Measurements from ENCODE around the gene DOCK8.
A peak's percentile ranks its signal among the peaks of the same experiment; 100 is the strongest.

The DOCK8 gene

GRCh38 chr9:414595-414994, 199.9 kb downstream of the DOCK8 start:
- DNase-seq (ENCODE audit: low read depth in 2 of 2): no peak

DNA sequence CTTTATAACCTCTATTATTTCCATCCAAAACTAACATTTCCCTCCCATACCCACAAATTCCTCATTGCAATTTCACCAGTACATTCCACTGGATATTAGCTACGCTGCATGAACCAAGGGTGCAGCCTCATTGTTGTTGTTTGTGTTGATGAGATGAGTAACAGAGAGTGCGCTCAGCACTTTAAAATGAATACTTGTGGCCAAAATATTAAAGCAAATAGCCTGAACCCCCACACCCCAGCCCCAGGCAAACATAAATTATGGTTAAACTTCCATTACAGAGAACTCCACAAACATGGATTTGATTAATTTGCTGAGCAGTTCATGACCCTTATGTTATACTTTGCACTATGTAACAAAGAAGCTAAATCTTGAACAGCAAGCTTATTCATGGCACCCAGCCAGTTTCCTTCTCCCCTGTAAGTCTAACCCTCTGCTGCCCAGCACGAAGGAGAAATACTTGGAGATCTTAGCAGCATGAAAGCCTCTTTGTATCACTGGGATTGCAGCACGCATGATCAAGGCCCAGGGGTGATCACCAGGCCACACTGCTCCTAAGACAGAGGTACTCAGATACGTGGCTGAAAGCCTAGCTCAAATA, 205.0 kb downstream of the DOCK8 start:
- DNase-seq (ENCODE audit: low read depth in 2 of 2): no peak

DNA sequence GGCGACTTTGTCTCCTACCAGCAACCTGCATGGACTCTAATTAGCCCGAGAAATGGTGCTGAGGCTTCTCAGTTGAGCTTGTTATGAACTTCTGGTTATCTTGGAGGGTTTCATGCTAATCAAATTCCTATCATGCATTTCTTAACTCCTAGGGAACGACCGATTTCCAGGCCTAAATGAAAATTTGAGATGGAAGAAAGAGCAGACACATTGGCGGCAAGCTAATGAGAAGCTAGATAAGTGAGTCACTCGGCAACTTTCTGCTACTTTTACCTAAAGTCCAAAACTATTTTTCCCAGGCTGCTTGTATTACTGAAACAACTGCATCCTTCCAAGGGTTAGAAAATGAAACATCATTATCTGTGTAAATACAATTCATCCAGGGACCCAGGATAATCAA, 207.2 kb downstream of the DOCK8 start:
- DNase-seq (ENCODE audit: low read depth in 2 of 2): no peak

GRCh38 chr9:426264-426663, 211.6 kb downstream of the DOCK8 start:
- no peak for DNase-seq (ENCODE audit: low read depth in 2 of 2)

DNA sequence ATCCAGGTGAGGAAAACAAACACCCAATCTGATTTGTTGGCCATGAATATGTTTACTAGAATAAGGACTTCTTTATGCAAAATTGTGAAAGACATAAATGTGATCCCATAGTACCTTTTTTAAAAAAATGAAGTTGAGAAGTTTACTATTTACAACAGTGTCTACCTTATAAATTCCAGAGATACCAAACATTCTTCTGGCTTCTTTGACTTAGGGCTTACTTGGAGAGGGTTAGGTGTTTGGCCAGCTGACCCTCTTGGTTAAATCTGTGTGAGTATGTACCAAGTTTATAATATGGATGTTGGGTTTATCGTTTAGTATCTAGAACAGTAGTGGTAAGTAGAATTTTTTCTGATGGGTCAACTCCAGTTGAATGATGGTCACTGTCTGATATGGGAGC, 212.3 kb downstream of the DOCK8 start:
- DNase-seq (ENCODE audit: low read depth in 2 of 2): no peak

- DNase-seq (ENCODE audit: low read depth in 2 of 2): no peak
These were observed 217.0 kb downstream of the DOCK8 start for GRCh38 chr9:431701-432100.

GRCh38 chr9:436482-436881, 221.8 kb downstream of the DOCK8 start:
- no peak for DNase-seq (ENCODE audit: low read depth in 2 of 2)

DNA sequence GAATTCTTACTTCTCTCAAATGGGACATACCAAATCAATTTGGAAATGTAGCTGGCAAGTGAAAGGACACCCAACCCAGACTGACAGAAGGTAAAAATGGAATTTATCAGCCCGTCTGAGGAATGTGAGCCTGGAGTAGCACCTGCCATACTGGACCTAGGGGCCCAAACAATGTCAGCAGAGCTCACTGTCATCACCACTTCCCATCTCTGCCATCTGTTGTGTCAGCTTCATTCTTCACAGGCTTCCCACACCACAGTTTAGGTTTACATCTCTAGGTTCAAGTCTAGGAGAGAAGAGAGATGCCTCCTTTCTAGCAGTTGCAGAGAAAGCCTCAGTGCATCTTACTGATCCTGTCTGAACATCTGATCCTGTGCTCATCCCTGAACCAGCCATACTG, 222.4 kb downstream of the DOCK8 start:
- no peak for DNase-seq (ENCODE audit: low read depth in 2 of 2)

DNA sequence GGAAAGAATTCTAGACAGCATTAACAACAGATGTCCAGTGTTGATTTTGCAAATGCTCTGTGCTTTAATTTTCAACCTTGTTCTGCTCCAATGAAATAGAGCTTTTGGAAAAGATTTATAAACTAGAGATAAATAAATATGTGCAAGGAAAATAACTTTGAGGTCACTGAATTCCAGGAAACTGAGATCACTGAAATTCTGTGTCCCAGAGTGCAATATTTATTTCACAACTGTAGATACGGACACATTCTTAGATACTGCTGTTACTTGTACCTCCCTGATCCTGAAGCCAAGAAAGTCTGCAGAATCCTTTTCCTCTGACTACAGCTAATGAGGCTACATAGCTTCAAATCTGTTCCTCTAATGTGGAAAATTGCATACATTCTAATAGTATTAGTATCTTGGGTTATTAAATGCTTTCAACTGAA, 222.9 kb downstream of the DOCK8 start:
- no peak for DNase-seq (ENCODE audit: low read depth in 2 of 2)

- no peak for DNase-seq (ENCODE audit: low read depth in 2 of 2)
These were observed 223.4 kb downstream of the DOCK8 start for GRCh38 chr9:438066-438465.

DNA sequence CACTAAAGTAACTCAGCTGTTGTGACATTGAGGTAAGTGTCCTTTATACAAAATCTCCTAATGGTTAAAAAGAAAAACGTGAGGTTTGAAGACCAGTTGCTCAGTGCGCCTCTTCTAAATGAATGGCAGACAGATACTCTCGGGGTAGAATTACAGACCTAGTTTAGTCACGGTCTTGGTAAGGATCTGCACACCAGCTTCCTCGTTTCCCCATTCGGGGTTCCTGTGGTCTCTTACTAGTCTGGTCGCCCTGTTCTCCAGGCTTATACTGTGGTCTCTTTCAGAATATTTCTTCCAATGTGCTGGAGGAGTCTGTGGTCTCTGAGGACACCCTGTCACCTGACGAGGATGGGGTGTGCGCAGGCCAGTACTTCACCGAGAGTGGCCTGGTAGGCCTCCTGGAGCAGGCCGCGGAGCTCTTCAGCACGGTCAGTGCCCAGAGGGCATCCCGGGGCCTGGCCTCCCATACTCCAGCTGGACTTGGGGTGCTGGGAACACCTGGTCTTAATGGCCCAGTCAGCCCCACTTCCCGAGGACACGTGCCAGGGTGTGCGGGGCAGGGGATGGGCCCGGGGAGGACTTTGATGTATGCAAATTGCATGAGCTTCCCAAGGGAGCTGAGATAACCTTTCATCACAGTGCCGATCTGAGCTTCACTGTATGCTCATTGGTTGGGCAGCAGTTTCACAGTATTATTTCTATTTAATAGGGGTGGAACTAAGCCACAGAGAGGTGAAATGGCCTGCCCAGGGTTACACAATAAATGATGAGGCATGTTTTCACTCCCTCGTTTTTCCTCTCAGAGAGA, 224.5 kb downstream of the DOCK8 start:
- no peak for DNase-seq (ENCODE audit: low read depth in 2 of 2)

- no peak for DNase-seq (ENCODE audit: low read depth in 2 of 2)
These were observed 226.5 kb downstream of the DOCK8 start for GRCh38 chr9:441126-441525.

DNA sequence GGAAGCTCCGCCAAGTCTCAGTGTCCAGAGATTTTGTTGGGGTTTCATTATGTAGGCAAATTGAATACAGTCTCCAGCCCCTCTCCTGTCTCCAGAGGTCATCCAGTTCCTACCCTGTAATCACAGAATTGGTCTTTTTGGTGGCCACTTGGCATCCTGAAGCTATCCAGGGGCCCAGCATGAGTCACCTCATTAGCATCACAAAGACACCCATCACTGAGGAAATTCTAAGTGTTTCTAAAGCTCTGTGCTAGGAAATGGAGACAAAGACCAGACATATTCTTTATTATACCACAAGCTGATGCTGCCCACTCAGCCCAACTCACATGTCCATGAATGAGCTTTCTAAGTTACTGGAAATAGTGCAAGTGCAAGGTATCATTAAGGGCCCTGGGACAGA, 229.9 kb downstream of the DOCK8 start:
- DNase-seq (ENCODE audit: low read depth in 2 of 2): no peak

DNA sequence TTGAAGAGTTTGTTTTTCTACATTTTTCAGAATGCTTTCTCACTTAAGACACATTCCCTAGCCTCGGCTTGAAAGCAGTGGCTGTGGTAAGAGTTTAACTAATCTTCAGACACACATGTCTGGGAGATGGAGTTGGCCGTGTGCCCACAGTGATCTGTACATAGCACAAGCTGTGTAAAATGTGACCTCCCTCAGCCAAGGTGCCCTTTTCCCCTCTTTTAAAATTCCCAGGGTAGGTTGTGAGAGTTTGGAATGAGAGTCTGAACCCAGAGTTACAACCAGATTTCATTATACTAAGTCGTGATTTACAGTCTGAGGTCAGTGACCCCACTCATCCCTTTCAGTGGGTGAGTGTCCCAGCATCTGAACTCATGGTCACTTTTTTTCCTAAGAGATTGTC, 230.4 kb downstream of the DOCK8 start:
- DNase-seq (ENCODE audit: low read depth in 2 of 2): no peak

GRCh38 chr9:446074-446699, 231.5 kb downstream of the DOCK8 start:
- no peak for DNase-seq (ENCODE audit: low read depth in 2 of 2)

GRCh38 chr9:447230-448025, 232.8 kb downstream of the DOCK8 start:
- DNase-seq (ENCODE audit: low read depth in 2 of 2): peak; percentile 47 to 58

- DNase-seq (ENCODE audit: low read depth in 2 of 2): no peak
These were observed 235.4 kb downstream of the DOCK8 start for GRCh38 chr9:450057-450456.

- DNase-seq (ENCODE audit: low read depth in 2 of 2): no peak
These were observed 235.9 kb downstream of the DOCK8 start for GRCh38 chr9:450561-450960.

DNA sequence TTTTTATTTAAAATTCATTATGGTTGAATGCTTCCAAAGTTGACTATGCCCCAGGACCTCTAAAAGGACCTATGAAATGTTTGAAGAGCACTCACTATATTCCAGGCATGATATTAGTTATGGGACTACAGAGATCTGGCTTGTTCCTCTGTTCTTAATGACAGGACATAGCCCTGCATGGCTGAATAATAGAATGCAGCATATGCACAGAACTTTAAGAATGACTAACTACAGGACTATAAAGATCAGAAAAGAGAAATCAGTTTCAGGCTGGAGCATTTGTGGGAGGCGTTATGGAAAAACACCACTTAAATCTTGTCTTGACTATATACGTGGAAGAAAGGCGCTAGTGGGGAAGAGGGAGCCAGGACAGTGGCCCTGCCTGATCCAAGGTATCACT, 239.2 kb downstream of the DOCK8 start:
- DNase-seq (ENCODE audit: low read depth in 2 of 2): no peak

- no peak for DNase-seq (ENCODE audit: low read depth in 2 of 2)
These were observed 241.7 kb downstream of the DOCK8 start for GRCh38 chr9:456365-456764.

GRCh38 chr9:458590-458989, 243.9 kb downstream of the DOCK8 start:
- no peak for DNase-seq (ENCODE audit: low read depth in 2 of 2)
